Endodermal cell (in vitro differentiated cells): ENCODE results near the gene ZFYVE1. TPM values are rescaled to one million over a fixed set of nuclear protein-coding genes. Genes with fewer than 3 reads are reported as not detected.

Source experiments
- DNase-seq: peaks from one replicate; pipeline ENCODE4 v3.0.0-alpha.2; 2017
- H3K27ac ChIP-seq: 2 replicates; pipeline ENCODE4 v1.5.1; 2013; ENCODE audit warnings: mild to moderate bottlenecking, low read depth, low read length, moderate library complexity
- H3K27me3 ChIP-seq: 2 replicates; pipeline ENCODE4 v1.6.1; 2013; ENCODE audit warnings: mild to moderate bottlenecking, low read length, moderate library complexity; ENCODE audit not compliant: insufficient read depth, control insufficient read depth, poor library complexity, severe bottlenecking
- H3K36me3 ChIP-seq: 2 replicates; pipeline ENCODE4 v1.7.0; 2013; ENCODE audit warnings: mild to moderate bottlenecking, low read length, moderate library complexity; ENCODE audit not compliant: control insufficient read depth, insufficient read depth
- H3K4me1 ChIP-seq: one replicate; pipeline ENCODE4 v1.7.0; 2013; ENCODE audit warnings: low read length; ENCODE audit not compliant: control insufficient read depth, insufficient read depth
- H3K4me3 ChIP-seq: 2 replicates; pipeline ENCODE4 v1.5.1; 2013; ENCODE audit warnings: mild to moderate bottlenecking, low read length, moderate library complexity
- H3K9ac ChIP-seq: 2 replicates; pipeline ENCODE4 v1.6.1; 2013; ENCODE audit warnings: mild to moderate bottlenecking, low read length, moderate library complexity; ENCODE audit not compliant: poor library complexity, severe bottlenecking; ENCODE audit errors: extremely low read depth
- H3K9me3 ChIP-seq: 2 replicates; pipeline ENCODE4 v1.6.1; 2013; ENCODE audit warnings: mild to moderate bottlenecking, low read length, moderate library complexity; ENCODE audit not compliant: control insufficient read depth
- H3K27ac Mint-ChIP-seq: 2 replicates; pipeline ENCODE4 v1.8.0; 2020; ENCODE audit warnings: mixed read lengths
- H3K27me3 Mint-ChIP-seq: 2 replicates; pipeline ENCODE4 v1.8.0; 2021; ENCODE audit warnings: mild to moderate bottlenecking, mixed read lengths; ENCODE audit not compliant: insufficient read depth
- H3K36me3 Mint-ChIP-seq: 2 replicates; pipeline ENCODE4 v1.8.0; 2020; ENCODE audit warnings: low read depth, mixed read lengths
- H3K4me1 Mint-ChIP-seq: 2 replicates; pipeline ENCODE4 v1.8.0; 2020; ENCODE audit warnings: mixed read lengths
- H3K4me3 Mint-ChIP-seq: 2 replicates; pipeline ENCODE4 v1.8.0; 2020; ENCODE audit warnings: mild to moderate bottlenecking, moderate library complexity, mixed read lengths
- H3K9me3 Mint-ChIP-seq: 2 replicates; pipeline ENCODE4 v1.8.0; 2020; ENCODE audit warnings: mild to moderate bottlenecking, mixed read lengths
- WGBS, 2 experiments: methylation state at CpG; one replicate each; pipeline versions ENCODE4 v1.1.5 to v1.1.7; 2013; ENCODE audit warnings: missing lambda C conversion rate in 2 of 2, mixed read lengths in 1 of 2; ENCODE audit not compliant: insufficient coverage in 1 of 2, insufficient read length in 1 of 2; 5-methylcytosine and 5-hydroxymethylcytosine counted together
- total RNA-seq, 2 donors: library from RNA; stranded (reverse); fragmentation: NEBNext Ultra II Directional in 1 of 2; extraction: Animal tissue kit (Norgen Biotek cat#: 25700) in 1 of 2; gene quantifications; 2 replicates in 1 of 2; 3 replicates in 1 of 2; pipeline ENCODE4 v1.2.1, GENCODE V29; 2021
- TF ChIP-seq, protein P1 (sequence below): fragments of 200-600 bp; sonication (generic); conservative IDR thresholded peaks from 2 replicates; pipeline ENCODE4 v1.5.0; 2021; ENCODE audit warnings: antibody characterized with exemption, mild to moderate bottlenecking

ZFYVE1 gene
- total RNA-seq, 2 donors from 2014 or later = 11.6 to 16.6 TPM

DNA sequence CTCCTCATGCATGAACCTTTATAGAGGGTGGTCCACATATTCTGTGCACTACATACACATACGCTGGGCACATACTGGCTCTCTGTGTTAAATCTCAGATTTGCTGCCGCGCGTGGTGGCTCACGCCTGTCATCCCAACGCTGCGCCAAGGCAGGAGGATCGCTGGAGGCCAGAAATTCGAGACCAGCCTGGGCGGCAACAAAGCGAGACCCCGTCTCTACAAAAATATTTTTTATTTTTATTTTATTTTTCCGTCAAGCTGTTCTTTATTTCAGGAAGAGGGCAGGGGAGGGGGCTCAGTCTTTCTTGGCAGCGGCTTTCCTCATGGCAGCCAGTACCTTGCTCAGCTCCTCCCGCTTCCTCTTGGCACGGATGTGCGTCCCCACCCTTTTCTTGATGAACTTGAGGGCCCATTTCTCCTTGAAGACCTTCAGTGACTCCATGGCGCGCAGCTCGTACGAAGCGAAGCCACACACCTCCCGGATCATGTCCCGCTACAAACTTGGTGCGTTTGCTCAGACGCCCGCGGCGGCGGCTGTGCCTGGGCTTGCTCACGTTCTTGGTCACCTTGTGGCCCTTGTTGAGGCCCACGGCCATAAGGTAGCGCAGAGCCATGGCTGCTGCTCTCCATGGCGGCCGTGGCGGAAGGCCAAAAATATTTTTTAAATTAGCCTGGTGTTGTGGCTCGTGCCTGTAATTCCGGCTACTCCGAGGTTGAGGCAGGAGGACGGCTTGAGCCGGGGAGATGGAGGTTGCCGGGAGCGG lies 97.4 kb downstream of the ZFYVE1 start:
- Mint-ChIP-seq H3K27ac (no peak overlapping the region), H3K4me3 (no peak overlapping the region), H3K4me1 (peaks cover 3% of the 10 kb centered on the region), H3K27me3 (peaks cover 14% of the 10 kb centered on the region), H3K9me3 (no peaks in the 10 kb centered on the region), H3K36me3 (peaks cover 11% of the 10 kb centered on the region)
- no peaks in the 10 kb centered on the region for H3K27me3 ChIP-seq
- peaks cover 4% of the 10 kb centered on the region for H3K36me3 ChIP-seq
- no peaks in the 10 kb centered on the region for H3K4me1 ChIP-seq
- H3K4me3 ChIP-seq = no peak overlapping the region
- 95 to 97% methylated on average over 39 to 43 of the region's 43 CpGs for WGBS, 2 experiments
- no peak overlapping the region for H3K27ac ChIP-seq
- H3K9ac ChIP-seq = no peak overlapping the region
- DNase-seq = peak; percentile 42
- TF ChIP-seq, protein P1, sequence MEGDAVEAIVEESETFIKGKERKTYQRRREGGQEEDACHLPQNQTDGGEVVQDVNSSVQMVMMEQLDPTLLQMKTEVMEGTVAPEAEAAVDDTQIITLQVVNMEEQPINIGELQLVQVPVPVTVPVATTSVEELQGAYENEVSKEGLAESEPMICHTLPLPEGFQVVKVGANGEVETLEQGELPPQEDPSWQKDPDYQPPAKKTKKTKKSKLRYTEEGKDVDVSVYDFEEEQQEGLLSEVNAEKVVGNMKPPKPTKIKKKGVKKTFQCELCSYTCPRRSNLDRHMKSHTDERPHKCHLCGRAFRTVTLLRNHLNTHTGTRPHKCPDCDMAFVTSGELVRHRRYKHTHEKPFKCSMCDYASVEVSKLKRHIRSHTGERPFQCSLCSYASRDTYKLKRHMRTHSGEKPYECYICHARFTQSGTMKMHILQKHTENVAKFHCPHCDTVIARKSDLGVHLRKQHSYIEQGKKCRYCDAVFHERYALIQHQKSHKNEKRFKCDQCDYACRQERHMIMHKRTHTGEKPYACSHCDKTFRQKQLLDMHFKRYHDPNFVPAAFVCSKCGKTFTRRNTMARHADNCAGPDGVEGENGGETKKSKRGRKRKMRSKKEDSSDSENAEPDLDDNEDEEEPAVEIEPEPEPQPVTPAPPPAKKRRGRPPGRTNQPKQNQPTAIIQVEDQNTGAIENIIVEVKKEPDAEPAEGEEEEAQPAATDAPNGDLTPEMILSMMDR = no peak
- H3K9me3 ChIP-seq = no peaks in the 10 kb centered on the region

DNA sequence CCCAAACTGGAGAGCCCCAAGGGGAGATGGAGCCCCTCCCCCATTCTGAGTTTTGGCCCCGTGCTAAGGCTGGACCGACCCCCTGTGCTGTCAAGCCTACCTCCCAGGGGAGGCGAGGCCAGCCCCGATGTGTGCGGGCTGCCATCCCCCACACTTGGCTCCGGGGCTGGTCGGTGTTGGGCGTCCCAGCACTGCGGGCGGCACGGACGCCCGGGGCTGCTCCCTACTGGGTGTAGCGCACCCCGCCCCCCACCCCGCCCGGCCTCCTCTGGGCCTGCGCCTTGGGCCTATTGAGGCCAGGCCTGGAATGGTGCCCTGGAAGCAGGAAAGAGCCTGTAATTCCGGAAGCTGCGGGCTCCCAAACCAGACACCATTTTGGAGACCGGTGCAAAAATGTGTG lies 98.0 kb downstream of the ZFYVE1 start:
- Mint-ChIP-seq H3K4me3 (no peak overlapping the region), H3K9me3 (no peaks in the 10 kb centered on the region), H3K4me1 (peaks cover 2% of the 10 kb centered on the region), H3K36me3 (peaks cover 11% of the 10 kb centered on the region), H3K27ac (no peak overlapping the region), H3K27me3 (peaks cover 20% of the 10 kb centered on the region)
- peaks cover 4% of the 10 kb centered on the region for H3K36me3 ChIP-seq
- WGBS, 2 experiments = 92 to 94% methylated on average over 8 to 21 of the region's 21 CpGs
- TF ChIP-seq, protein P1 = no peak
- no peaks in the 10 kb centered on the region for H3K9me3 ChIP-seq
- no peak overlapping the region for H3K4me3 ChIP-seq
- H3K9ac ChIP-seq = no peak overlapping the region
- H3K27ac ChIP-seq = no peak overlapping the region
- H3K4me1 ChIP-seq = no peaks in the 10 kb centered on the region
- no peaks in the 10 kb centered on the region for H3K27me3 ChIP-seq
- peak; percentile 45 for DNase-seq

DNA sequence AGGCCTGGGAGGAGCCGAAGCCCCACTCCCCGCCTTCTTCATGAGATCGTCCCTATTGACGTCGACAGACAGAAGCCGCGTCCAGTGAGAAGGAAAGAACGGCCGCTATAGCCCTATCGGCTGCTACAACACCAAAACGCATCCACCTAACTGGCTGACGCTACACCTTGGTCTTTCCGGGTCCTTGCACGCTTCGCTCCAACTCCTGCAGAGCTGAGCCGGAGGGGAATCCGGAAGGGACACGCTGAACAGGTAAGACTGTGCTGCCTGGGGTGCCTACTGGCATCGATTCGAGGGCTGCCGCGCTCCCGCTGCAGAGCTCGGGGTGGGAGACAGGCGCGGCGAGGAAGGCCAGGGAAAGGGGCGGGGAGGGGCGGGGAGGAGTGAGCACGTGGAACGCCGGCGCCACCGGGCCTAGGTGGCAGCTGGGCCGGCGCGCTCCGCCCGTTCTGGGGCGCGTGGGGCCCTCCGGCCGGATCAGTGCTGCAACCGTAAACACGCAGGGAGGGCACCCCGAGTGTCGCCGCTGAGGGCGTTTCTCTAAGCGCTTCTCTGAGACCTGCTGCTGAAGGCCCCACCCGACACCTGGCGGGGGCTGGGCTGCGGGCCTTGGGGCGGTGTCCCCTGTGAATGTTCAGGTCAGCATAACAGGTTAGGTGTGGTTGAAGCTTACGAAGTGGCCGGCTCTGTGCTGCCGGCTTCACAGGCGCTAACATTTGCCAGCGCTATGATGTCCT lies 100.4 kb downstream of the ZFYVE1 start, which contains the start of gene DCAF4:
TSS of gene DCAF4 (plus strand) at position 173 of the 737 bp plus-strand sequence. CDS start 11,515 bp downstream, outside the sequence.
- H3K4me3 Mint-ChIP-seq = peak within 1 kb of the TSS; percentile 79
- peak; percentile 99 for DNase-seq
- 0% methylated on average over 13 to 59 of the region's 59 CpGs for WGBS, 2 experiments
- H3K27me3 ChIP-seq = no peaks in the 10 kb centered on the region
- H3K36me3 ChIP-seq = peaks cover 4% of the 10 kb centered on the region
- H3K4me1 ChIP-seq = no peaks in the 10 kb centered on the region
- peak within 1 kb of the TSS; percentile 94 for H3K27ac Mint-ChIP-seq
- TF ChIP-seq, protein P1 = no peak
- H3K36me3 Mint-ChIP-seq = peaks cover 11% of the 10 kb centered on the region
- peak within 1 kb of the TSS; percentile 93 for H3K4me3 ChIP-seq
- H3K4me1 Mint-ChIP-seq = peaks cover 2% of the 10 kb centered on the region
- H3K9ac ChIP-seq = peak within 1 kb of the TSS; percentile 68
- no peak within 1 kb of the TSS for H3K27ac ChIP-seq
- no peaks in the 10 kb centered on the region for H3K9me3 Mint-ChIP-seq
- peaks cover 22% of the 10 kb centered on the region for H3K27me3 Mint-ChIP-seq
- H3K9me3 ChIP-seq = no peaks in the 10 kb centered on the region
